GM12874 (cell line): ENCODE data around the gene CTIF.

Source experiments
- TF ChIP-seq, protein P1 (sequence below): IDR thresholded peaks from 2 replicates; pipeline ENCODE4 v1.5.1; 2011; ENCODE audit warnings: low read depth, mild to moderate bottlenecking, control low read depth, low read length, moderate library complexity; ENCODE audit not compliant: insufficient read depth

The CTIF gene

DNA sequence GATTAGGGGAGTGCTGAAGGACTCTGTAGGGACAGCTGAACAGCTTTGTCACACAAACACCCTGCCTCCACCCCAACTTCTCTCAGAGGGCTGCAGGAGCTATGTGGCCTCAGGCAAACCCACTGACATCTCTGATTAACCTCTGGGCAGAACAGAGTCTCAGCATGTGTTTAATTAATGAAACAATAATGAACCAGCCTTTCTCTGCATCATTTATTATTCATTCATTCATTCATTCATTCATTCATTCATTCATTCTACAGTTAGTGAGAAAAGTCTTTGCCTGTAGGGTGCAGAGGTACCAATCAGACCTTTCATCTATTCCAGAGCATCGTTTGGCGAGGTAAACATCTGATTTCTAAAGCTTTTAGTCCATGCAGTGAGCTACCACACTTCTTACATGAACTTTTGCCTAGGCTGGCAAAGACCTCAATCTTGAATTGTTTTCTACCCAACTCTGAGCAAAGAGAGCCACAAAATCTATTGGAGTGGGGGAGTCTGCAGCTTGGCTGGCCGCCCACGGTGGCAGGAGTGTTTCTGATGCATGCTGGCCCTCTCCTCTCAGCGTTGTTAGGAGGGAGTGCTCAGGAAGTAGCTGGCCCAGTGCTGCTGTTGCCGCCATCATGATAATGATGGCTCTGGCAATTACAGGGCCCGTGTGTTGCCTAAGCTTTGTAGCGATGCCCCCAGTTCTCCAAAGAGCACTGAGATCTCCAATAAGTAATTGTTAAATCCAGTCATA is 213.1 kb downstream of the CTIF start:
- TF ChIP-seq, protein P1, sequence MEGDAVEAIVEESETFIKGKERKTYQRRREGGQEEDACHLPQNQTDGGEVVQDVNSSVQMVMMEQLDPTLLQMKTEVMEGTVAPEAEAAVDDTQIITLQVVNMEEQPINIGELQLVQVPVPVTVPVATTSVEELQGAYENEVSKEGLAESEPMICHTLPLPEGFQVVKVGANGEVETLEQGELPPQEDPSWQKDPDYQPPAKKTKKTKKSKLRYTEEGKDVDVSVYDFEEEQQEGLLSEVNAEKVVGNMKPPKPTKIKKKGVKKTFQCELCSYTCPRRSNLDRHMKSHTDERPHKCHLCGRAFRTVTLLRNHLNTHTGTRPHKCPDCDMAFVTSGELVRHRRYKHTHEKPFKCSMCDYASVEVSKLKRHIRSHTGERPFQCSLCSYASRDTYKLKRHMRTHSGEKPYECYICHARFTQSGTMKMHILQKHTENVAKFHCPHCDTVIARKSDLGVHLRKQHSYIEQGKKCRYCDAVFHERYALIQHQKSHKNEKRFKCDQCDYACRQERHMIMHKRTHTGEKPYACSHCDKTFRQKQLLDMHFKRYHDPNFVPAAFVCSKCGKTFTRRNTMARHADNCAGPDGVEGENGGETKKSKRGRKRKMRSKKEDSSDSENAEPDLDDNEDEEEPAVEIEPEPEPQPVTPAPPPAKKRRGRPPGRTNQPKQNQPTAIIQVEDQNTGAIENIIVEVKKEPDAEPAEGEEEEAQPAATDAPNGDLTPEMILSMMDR = no peak

DNA sequence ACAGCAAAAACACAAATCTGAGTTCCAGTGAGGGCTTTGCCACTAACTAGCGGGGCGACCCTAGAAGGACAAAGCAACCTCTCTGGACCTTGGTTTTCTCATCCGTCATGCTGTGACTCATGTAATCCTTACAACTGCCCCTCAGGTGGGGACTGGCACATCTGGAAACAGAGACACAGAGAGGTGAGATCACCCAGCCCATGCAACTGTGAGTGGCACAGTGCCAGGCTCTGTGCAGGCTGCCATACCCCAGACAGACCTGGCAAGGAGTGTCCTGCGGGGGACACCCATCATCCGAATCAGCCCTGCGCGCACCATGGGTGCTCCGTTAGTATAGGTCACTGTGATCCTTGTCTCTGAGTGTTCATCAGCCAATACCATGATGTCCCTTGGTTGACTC is 213.6 kb downstream of the CTIF start:
- TF ChIP-seq, protein P1 = no peak

DNA sequence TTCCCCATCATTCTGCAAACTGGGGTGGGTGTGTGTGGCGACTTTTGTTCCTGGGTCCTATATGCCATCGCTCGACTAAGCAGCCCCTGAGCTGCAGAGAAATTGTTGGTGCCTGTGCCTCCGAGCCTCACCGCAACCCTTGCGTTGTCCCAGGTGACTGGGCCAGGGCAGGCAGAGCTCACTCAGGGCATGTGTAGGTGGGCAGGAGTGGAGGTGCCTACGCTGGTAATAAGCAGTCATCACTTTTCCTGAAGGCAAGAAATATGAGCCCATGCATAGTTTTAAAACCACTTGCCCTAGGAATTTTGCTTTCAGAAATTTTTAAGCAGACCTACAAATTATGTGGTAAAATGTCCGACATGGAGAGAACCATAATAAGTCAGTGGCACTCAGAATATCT is 214.1 kb downstream of the CTIF start:
- TF ChIP-seq, protein P1 = no peak

DNA sequence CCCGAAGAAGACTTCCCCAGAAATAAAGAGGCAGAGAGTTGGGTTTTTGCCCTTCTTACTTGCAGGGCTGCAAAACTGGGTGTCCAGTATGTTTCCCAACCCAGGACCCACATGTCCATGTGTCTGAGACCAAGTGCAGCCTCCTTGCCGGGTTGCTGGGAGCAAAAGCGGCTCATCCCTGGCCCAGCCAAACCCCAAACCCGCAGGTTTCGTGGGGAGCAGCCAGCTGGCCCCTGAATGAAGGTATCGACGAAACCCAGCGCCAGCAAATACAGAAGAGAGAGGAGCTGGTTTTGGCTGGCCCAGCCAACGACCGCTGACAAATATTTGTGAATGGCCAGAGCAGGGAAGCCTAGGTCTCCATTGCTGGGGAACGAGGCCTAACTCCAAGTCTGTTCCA is 214.9 kb downstream of the CTIF start:
- TF ChIP-seq, protein P1 = no peak

DNA sequence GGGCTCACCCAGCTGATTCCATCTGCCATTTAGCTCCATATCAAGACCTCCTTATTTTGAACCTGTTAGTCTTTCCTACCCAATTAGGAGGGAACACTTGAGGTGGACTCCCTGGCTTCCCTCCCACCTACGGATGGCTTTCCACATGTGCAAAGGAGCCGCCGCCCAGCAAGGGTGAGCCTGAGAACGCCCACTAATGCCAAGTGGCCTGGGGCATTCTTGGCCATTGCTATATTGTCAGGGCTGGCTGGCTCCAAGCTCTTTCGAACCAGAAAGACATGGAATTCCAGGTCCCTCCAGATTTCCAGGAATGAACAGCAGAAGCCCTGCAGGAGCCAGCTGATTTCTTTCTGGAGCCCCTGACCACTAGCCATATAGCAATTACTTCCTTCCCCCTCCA is 215.7 kb downstream of the CTIF start:
- TF ChIP-seq, protein P1 = no peak

DNA sequence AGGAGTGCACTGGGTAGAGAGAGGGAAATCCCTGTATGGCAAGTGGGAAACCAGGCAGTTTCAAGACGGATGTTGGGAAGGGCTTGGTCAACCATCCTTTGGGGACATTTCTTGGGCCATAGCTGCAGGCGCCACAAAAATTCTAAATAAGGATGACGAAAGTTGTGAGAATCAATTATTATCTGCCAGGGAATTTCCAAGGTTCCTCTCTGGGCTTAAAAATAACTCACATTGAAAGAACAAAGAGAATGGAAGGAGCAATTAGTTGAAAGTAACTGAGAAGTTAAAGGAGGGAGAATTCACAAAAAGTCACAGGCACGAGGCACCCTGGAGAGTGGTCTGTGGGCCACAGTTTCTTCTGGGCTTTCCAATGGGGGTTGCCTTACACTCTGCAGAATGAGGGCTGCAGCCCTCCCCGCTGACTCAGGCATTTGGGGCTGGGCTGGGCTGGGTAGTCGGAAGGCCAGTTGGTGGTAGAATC is 216.2 kb downstream of the CTIF start:
- TF ChIP-seq, protein P1 = no peak

DNA sequence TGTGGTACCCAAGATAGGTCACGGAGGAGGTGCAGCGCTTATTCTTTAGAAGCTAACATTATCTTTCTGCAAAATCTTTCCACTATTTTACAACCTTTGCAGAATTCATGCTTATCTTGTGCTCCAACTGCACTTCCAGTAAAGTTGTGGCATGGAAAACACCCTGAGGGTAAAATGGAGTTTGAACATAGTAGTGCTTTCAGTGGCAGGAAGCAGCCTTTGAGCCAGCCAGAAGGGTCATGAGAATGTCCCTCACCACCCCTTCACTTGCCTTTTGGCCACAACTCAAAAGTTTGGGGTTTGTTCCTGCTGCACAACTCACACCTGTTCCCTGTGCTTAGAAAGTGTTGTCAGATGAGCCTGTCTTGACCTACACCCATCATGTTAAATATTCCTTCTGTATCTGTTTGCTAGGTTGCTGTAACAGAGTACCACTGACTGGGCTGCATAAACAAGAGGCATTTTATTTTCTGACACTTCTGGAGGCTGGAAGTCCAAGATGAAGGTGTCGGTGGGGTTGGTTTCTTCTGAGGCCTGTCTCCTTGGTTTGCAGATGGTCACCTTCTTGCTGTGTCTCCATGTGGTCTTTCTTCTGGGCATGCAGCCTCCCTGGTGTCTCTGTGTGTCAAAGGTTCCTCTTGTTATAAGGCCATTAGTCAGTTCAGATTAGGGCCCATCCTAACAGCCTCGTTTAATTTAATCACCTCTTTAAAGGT is 217.8 kb downstream of the CTIF start:
- TF ChIP-seq, protein P1 = no peak
